Measurements from ENCODE around the gene ANKRD55.
"Not testable (repeated sequence)": the region's sequence is repeated elsewhere in the genome, so short reads cannot be mapped to it uniquely, and the experiment has no call there.

ANKRD55 gene

DNA sequence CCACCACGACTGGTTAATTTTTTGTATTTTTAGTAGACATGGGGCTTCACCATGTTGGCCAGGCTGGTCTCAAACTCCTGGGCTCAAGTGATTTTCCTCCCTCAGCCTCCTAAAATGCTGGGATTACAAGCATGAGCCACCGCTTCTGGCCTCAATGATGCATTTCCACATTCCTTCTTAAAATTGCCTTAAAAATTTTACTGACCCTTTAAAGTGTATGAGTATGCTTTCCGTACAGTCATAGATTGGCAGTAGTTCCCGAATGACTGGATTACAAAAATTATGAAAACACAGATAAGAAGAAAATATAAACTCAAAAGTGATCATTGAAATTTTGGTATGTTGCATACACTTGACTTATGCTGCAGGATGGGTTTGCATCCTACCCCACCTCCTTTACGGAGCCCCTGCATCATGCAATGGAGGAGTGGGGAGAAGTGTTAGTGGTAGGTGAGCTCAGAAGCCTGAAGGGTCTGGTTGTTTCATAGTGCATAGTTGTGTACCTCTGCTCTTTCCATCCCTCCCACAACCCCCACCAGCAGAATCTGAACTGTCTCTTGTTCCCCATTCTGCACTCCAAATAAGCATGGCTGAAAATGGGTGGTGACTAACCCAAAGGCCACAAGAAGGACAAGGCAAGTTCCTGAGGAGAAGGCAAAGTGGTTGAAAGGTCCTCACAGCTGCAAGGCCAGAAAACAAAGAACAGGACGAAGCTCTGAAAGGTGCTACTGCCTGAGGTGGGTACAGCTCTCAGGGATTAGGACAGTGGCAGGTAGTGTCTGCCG is 26.8 kb downstream of the ANKRD55 start:
- DNase-seq = no peak

DNA sequence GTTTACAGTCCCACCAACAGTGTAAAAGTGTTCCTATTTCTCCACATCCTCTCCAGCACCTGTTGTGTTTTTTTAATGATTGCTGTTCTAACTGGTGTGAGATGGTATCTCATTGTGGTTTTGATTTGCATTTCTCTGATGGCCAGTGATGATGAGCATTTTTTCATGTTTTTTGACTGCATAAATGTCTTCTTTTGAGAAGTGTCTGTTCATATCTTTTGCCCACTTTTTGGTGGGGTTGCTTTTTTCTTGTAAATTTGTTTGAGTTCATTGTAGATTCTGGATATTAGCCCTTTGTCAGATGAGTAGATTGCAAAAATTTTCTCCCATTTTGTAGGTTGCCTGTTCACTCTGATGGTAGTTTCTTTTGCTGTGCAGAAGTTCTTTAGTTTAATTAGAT is 29.2 kb downstream of the ANKRD55 start:
- DNase-seq = not testable (repeated sequence)

DNA sequence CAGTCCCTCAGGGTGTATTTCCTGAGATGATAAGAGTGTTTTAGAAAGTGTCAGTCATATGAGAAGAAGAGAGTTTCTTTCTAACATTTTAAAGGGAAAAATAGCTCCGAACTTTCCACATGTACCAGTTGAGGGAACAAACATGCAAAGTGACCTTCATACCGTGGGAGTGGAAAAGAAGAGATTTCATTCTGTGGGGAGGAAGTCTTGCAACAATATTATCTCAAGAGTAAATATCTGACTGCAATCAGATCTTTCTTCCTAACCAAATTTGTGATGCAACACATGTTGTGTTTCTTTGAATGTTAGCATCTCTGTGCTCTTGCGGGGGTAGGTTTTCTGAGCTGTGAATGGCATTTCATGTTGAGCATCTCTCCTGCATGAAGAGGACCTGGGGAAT is 30.6 kb downstream of the ANKRD55 start:
- no peak for DNase-seq

DNA sequence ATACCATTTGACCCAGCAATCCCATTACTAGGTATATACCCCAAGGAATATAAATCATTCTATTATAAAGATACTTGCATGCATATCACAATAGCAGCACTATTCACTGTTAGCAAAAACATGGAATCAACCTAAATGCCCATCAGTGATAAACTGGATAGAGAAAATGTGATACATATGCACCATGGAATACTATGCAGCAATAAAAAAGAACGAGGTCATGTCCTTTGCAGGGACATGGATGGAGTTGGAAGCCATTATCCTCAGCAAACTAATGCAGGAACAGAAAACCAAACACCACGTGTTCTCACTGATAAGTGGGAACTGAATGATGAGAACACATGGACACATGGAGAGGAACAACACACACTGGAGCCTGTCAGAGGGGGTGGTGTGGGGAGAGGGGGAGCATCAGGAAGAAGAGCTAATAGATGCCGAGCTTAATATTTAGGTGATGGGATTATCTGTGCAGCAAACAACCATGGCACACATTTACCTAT is 31.3 kb downstream of the ANKRD55 start:
- DNase-seq = not testable (repeated sequence)

DNA sequence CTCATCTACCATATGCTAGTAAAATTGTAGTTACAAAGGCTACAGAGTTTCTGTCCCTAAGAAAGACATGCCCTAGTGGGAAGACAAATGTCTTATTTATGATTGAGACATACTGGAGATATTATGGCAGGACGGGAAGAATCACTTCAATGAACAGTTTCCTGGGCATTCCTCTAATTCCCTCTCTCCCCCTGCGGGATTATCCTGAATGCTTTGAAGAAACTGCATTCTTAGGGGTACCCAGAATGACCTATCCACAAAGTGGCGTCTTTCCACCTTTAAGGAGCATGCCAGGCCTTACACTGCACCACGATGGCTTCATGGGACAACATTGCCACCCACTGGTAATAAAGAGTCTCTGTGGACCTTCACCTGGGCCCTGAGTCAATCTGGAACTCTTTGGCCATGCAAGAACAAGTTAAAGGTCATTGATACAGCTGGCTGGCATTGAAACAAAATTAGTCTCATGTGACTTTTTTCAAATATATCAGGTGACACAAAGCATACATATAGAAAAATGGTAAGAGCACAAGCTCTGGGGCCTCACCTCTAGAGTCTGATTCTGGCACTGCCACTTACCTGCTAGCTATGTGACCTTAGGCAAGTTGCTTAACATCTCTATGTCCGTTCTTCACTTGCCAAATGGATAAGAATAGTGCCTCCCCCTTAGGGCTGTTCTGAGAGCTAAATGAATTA is 32.0 kb downstream of the ANKRD55 start:
- peak; percentile 52 for DNase-seq

DNA sequence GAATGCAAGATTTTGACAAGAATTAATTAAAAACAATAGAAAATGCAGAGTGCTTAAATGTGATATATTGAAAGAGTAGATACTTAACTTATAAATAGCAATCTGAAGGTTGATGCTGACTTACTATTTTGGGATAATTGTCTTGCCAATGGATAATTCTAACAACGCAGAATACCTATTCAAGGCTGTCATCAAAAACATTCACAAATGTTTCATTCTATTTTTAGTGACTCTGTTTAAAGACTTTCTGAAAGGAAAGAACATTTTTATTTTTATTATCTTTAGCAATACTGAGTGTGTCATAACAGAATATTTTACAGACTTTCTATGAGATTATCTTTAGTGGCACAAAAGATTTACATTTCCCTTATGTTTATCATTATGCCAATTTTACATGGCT is 38.1 kb downstream of the ANKRD55 start:
- DNase-seq = no peak

DNA sequence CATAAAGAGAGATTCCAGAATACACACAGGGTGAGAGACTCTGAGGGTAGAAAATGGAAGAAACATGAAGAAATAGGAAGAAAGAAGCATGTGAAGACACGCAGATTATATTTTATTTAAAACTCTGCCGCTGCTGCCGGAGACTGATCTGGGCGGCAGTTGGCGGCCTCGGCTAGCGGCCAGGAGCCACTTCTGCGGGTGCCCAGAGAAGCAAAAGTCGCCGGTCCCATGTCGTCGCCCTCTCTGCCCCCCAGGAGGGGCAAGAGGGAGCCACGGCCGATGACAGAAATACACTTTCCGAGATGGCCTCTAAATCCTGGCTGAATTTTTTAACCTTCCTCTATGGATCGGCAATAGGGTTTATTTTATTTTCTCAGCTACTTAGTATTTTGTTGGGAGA is 40.9 kb downstream of the ANKRD55 start:
- no peak for DNase-seq

DNA sequence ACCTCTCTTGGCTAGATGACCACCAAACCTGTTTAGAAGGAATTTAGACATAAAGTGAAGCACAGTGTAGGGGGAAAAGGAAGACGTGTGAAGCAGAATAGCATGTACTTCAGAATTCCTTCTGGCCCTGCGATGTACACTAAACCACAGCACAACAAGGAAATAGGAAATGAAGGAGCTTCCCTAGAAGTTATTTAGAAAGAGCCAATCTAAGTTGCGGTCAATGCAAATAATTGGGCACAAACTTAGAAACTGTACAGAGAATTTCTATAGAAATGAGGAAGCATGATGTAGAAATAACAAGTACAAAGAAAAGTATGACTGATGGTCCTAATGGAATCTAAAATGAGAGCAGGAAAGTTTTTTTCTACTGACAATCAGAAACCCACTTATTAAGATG is 41.5 kb downstream of the ANKRD55 start:
- DNase-seq = no peak

DNA sequence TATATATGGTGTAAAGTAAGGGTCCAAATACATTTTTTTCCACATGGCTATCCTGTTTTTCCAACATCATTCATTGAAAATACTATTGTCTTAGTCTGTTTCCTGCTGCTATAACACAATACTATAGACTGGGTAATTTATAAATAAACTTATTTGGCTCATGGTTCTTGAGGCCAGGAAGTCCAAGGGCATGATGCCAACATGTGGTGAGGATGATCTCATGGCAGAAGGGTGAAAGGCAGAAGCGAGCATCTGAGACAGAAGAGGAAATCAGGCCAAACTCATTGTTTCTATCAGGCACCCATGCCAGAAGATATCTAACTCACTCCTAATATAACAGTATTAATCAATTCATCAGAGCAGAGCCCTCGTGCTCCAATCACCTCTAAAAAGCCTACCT is 42.6 kb downstream of the ANKRD55 start:
- peak; percentile 36 for DNase-seq

DNA sequence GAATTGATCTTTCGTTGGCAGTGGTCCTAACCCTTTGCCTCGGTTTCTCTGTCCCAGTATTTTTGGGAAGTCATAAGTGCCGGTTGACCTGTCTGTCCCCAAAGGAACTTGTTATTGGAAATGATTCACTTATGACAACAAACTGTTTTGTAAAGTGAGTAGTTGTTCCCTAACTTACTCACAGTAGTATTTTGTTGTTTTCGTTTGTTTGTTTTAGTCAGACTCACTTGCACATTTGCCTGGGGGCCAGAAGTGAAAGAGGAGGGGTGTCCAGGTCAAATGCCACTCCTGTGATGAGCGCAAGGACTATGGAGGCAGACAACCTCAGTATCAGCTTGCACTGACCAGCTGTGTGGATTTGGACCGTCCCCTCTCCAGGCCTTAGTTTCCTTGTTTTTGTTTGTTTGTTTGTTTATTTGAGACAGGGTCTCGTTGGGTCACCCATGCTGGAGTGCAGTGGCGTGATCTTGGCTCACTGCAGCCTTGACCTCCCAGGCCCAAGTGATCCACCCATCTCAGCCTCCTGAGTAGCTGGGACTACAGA is 47.3 kb downstream of the ANKRD55 start:
- DNase-seq = no peak

DNA sequence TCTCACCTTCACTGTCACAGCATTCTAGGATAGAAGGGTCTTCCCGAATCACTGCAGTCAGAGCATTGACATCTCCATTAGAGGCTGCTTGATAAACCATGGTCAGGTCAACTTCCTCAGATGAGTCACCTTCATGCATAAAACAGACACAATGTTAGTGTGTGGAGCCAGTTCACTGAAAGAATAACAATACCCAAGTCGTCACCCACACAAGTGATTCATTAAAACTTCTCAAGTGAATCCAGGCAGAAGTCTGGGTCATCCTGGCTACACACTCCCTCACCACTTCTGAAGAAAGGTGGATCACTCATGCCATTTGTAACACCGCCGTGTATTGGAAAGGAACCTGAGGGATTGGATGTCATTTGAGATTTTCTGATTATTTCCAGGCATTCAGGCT is 49.6 kb downstream of the ANKRD55 start:
- DNase-seq = no peak

DNA sequence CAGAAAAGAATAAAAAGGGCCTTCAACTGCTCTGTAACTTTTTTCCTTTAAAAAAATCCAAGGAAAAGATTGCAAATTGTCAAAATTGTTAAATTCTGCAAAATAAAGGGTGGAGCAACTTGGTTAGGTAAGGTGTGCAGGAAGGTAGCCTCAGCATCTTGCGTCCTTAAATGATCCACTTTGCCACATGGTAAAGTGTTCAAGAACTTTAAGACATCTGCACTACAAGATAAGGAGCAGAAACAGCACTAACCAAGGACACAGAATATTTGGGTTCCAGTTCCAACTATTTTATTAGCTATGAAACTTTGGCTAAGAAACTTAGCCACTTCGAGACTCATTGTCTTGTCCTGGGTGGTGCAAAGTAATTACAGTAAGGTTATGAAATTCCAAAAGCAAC is 53.7 kb downstream of the ANKRD55 start:
- DNase-seq = no peak

DNA sequence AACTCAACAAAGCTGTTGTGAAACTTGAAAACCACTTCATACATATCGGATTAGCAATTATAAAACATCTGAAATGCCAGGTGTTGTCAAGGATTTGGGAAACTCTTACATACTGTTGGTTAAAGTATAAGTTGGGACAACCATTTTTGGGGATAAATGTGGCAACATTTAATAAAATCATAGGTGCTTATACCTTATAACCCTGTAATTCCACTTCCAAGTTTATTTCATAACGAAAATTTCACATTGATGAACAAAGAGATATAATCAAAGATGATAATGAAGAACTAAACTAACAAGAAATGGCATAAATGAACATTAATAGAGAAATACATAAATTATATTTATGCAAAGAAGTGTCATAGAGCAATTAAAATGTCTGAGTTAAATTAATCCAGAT is 54.3 kb downstream of the ANKRD55 start:
- DNase-seq = no peak

DNA sequence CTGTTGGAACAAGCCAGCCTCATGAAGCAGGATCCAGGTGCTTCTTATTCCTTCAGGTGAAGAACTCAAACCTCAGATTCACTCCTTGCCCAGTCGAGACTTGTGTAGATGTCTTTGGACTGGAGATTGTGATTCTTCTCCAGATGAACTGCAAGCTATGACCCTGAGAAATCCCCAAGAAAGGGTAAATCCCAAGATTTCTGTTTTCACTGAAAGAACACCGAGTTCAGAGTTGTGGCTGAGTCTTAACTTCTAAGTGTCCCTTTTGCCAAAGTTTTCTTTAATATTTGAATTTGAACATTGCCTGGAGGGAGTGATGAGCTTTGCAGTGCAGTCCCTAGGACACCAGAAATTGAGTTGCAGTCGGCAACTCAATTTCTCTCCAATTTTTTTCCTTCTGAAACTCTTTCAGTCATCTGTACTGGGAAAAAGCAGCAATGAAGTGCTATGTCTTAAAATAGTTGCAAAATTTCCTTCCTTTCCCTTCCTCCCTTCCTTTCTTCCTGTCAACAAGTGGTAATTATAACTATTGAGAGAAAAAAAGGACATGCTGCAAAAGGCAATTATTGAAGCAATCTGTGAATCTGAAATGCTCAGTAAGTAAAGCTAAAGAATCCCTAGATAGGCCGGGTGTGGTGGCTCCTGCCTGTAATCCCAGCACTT is 56.1 kb downstream of the ANKRD55 start:
- DNase-seq = no peak

DNA sequence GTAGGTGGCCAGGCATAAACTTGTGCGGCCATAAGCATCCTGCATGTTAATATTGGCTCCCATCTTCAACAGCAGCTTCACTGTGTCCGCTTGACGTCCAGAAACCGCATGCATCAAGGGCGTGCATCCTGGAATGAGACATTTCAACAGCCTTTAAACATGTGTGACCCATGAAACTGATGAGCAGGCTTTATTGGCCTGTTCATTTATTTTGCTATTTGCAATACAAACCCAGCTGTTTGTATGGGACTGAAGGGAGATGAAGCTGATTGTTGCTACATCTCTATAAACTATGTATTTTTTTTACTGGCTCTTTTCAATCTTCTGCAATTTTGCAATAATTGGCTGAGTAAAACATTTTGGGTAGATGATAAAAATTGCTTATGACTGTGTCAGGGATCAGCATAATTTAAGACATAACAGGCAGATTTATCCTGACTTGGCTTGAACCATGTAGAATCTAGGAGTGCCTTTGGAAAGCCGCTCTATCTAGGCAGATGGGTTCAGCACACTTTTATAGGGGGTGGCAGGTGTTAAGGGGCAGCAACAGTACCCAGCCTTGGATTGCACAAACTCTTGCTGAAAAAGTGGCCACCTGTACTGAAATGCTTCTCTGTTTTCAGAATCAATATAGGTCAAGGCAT is 56.9 kb downstream of the ANKRD55 start:
- DNase-seq = no peak

DNA sequence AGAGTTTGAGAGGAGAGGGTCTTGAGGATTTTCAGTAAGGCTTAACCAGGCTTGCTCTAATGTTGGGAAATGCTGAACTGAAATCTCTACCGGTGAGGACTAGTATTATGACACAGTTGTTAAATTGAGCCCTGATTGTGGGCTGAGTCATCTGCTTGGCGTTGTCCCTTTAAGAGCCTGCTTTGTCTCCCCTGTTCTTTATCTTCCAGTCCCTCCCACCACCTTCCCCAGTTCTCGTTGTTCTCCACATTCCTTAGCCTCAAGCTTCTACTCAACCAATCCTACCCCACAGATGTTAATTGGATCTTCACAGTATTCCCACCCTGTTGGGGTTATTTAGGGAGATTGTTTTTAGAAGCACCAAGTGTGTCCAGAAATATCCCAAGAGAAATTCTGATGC is 57.6 kb downstream of the ANKRD55 start:
- no peak for DNase-seq

DNA sequence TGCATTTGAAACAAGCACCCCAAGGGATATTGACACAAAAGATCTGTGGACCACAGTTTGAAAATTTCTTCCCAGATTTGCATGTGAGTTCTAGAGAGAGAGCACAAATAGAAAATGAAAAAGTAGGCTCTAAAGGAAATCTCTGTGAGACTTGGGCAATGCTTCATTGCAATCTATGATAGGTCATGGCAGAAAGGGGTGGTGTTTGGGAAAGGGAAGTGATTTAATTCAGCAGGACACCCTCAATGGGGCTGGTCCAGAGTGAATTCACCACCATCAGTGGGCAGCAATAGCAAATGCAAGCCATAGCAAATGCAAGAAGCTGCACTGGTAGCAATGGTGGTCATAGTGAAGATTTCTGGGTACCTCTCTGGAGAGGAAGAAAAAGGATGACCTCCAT is 58.1 kb downstream of the ANKRD55 start:
- DNase-seq = no peak

DNA sequence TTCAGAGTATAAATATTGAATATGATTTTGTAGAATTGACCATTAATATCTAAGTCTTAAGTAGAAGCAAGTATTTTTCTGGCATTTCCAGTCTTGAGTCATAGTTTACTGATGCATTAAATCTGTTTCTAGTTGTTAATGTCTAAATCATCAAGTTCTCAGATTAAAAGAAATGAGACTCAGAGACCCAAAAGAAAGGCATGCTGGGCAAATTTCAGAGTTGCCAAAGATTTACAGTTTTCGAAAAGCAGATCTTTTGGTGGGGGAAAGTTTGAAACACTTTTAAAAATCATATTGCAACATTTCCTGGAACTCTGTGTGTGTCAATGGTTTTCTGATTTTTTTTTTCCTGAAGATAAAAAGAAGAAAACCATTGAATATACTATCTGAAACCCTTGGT is 60.9 kb downstream of the ANKRD55 start:
- no peak for DNase-seq

DNA sequence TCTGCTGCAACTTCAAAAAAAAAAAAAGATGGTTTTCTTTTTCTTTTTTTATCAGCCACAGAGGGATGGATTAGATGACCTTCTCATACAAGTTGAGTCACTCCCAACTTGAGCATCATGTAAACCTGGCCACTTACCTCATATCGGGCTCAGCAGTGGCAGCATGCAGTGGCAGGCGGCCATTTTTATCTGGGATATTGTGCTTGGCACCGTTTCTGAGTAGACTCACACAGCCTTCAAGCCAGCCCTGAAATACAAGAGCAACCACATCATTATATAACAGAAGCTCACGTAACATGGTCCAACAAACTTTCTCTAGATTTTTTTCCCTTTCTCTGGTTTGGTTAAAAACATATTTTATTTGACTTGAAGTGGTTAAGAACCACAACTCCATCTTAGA is 62.6 kb downstream of the ANKRD55 start:
- no peak for DNase-seq

DNA sequence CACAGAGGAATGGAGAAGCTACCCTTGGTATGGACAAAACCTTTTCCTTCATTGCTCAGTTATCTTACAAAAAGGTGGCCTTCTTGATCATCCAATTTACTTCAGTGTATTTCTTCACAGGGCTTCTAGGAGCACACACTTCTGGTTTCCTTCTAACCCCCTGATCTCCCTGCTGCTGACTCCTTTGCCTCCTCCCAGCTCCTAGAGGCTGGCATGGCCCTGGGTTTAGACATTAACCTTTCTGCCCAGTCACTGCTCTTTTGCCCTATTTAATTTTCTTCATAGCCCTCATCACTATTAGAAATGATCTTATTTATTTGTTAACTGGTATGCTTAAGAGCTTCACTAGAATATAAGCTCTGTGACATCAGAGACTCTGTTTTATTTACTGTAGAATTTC is 63.2 kb downstream of the ANKRD55 start:
- no peak for DNase-seq

DNA sequence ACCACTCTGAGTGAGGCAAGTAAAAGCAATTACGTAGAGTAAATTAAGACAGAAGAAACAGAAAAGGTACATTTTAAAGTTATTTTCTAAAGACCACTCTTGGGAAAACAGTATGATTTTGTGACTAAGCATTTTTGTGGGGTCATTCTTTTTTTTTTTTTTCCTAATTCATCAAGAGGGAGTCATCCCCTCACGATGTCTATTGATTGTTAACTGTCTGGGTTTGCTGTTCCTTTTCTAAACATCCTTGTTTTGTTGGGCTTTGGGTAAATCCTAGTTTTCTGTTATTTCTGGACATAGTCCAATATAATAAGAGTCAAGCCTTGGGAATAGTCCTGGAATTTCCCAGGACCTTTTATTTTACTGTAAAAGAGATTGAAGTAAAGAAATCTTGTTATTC is 63.8 kb downstream of the ANKRD55 start:
- no peak for DNase-seq

DNA sequence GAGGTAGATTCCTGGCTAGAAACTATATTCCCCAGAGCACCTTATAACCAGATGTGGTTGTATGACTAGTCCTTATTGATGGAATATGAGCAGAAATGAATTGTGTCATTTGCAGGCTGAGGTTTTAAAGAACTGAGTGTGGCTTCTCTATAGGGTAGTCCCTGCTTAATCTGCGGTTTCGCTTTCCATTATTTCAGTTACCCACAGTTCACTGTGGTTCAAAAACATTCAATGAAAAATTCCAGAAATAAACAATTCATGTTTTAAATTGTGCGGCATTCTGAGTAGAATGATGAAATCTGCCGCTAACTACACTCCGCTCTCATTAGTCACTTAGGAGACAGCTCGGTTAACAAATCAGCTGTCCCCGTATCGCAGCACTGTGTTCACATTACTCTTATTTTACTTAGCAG is 65.1 kb downstream of the ANKRD55 start:
- no peak for DNase-seq

DNA sequence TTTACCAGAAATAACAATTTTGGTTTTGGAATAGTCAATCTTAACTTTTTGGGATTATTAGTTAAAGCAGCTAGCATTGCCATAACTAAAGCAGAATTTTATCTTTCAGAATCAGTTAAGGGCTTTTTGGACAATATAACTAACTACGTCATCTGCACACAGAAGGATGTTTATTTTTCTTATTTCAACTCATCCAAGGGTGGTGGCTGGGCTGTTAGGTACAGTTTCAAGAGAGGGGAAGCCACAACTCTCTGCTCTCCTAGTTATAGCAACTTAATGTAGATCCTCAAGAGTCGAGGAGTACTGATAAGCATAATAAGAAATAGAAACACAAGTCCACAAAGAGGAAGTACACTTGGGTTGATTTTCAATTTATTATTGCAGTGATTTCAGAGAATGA is 65.6 kb downstream of the ANKRD55 start:
- DNase-seq = no peak

All from central memory CD4-positive, alpha-beta T cell (primary cell).